ENCODE measurements around the gene PCDHGC5.

The PCDHGC5 gene

DNA sequence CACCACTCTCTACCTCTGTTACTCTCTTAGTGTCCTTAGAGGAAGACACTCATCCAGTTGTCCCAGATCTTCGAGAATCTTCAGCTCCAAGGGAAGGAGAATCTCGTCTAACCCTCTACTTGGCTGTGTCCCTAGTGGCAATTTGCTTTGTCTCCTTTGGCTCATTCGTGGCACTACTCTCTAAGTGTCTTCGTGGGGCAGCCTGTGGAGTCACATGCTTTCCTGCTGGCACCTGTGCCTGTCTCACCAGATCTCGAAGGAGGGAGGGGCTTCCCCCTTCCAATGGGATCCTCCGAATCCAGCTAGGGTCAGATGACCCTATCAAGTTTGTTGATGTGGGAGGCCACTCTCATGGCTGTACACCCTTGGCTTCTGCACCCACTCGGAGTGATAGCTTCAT is 1.8 kb upstream of the PCDHGC5 start:
- no peak overlapping the region for H3K23ac ChIP-seq (ENCODE audit: low read length)
- H2BK5ac ChIP-seq (ENCODE audit: low read depth, low read length, poor library complexity): no peak overlapping the region
- no peak overlapping the region for H4K8ac ChIP-seq (ENCODE audit: low read depth, low read length)
- no peak overlapping the region for H3K4ac ChIP-seq (ENCODE audit: low read depth, low read length)
- H3K14ac ChIP-seq (ENCODE audit: low read length): no peak overlapping the region
- peaks cover 14 to 23% of the 10 kb centered on the region in 2 experiments for H3K4me1 ChIP-seq (ENCODE audit: control insufficient read depth in 1 of 2, insufficient read depth in 2 of 2, low read length in 2 of 2)
- H3K36me3 ChIP-seq (ENCODE audit: control insufficient read depth in 1 of 2, insufficient read depth in 2 of 2, low read length in 2 of 2): peaks cover 49 to 51% of the 10 kb centered on the region in 2 experiments
- no peak overlapping the region for H4K91ac ChIP-seq (ENCODE audit: low read depth, low read length)
- no peak overlapping the region for H3K4me2 ChIP-seq (ENCODE audit: low read length)
- no peak overlapping the region for H2AK5ac ChIP-seq (ENCODE audit: low read length)
- H3K27ac ChIP-seq (ENCODE audit: low read depth, low read length): no peak overlapping the region
- no peaks in the 10 kb centered on the region for H3K79me2 ChIP-seq (ENCODE audit: control insufficient read depth, insufficient read depth, low read length, poor library complexity)
- peaks cover 12% of the 10 kb centered on the region for H3K9me3 ChIP-seq (ENCODE audit: insufficient read depth, low read depth, low read length)
- no peak for DNase-seq
- no peak overlapping the region for H4K12ac ChIP-seq (ENCODE audit: low read depth, low read length)
- no peaks in the 10 kb centered on the region for H3K79me1 ChIP-seq (ENCODE audit: low read length)
- no peak overlapping the region for H2AFZ ChIP-seq (ENCODE audit: insufficient read depth, low read length, poor library complexity)
- H3K18ac ChIP-seq (ENCODE audit: low read length): no peak overlapping the region
- H3K9ac ChIP-seq (ENCODE audit: low read length): no peak overlapping the region
- H2BK120ac ChIP-seq (ENCODE audit: insufficient read depth, low read length, poor library complexity): no peak overlapping the region
- WGBS (ENCODE audit: extremely low coverage, insufficient coverage, insufficient read length): no CpG with 5 or more reads among the region's 7 CpGs
- peaks cover 5% of the 10 kb centered on the region for H3K27me3 ChIP-seq (ENCODE audit: insufficient read depth, low read length)
- no peak overlapping the region for H3K4me3 ChIP-seq (ENCODE audit: low read depth, low read length)
- no peak overlapping the region for H2BK12ac ChIP-seq (ENCODE audit: low read length)

GRCh38 chr5:141489841-141490240 is 960 bp downstream of the PCDHGC5 start:
- peaks cover 13 to 23% of the 10 kb centered on the region in 2 experiments for H3K4me1 ChIP-seq (ENCODE audit: control insufficient read depth in 1 of 2, insufficient read depth in 2 of 2, low read length in 2 of 2)
- H3K4me2 ChIP-seq (ENCODE audit: low read length): no peak overlapping the region
- no peak overlapping the region for H3K18ac ChIP-seq (ENCODE audit: low read length)
- no peak overlapping the region for H2BK5ac ChIP-seq (ENCODE audit: low read depth, low read length, poor library complexity)
- no peak overlapping the region for H3K27ac ChIP-seq (ENCODE audit: low read depth, low read length)
- H3K4me3 ChIP-seq (ENCODE audit: low read depth, low read length): no peak overlapping the region
- H3K27me3 ChIP-seq (ENCODE audit: insufficient read depth, low read length): peaks cover 9% of the 10 kb centered on the region
- peaks cover 58% of the 10 kb centered on the region in 2 experiments for H3K36me3 ChIP-seq (ENCODE audit: control insufficient read depth in 1 of 2, insufficient read depth in 2 of 2, low read length in 2 of 2)
- H4K91ac ChIP-seq (ENCODE audit: low read depth, low read length): no peak overlapping the region
- no peak overlapping the region for H2AFZ ChIP-seq (ENCODE audit: insufficient read depth, low read length, poor library complexity)
- no CpG with 5 or more reads among the region's 10 CpGs for WGBS (ENCODE audit: extremely low coverage, insufficient coverage, insufficient read length)
- H3K9me3 ChIP-seq (ENCODE audit: insufficient read depth, low read depth, low read length): peaks cover 12% of the 10 kb centered on the region
- H2BK12ac ChIP-seq (ENCODE audit: low read length): no peak overlapping the region
- no peak overlapping the region for H3K9ac ChIP-seq (ENCODE audit: low read length)
- H3K23ac ChIP-seq (ENCODE audit: low read length): no peak overlapping the region
- no peaks in the 10 kb centered on the region for H3K79me2 ChIP-seq (ENCODE audit: control insufficient read depth, insufficient read depth, low read length, poor library complexity)
- no peak overlapping the region for H4K12ac ChIP-seq (ENCODE audit: low read depth, low read length)
- H4K8ac ChIP-seq (ENCODE audit: low read depth, low read length): no peak overlapping the region
- no peak overlapping the region for H2AK5ac ChIP-seq (ENCODE audit: low read length)
- peaks cover under 1% of the 10 kb centered on the region for H3K79me1 ChIP-seq (ENCODE audit: low read length)
- H2BK120ac ChIP-seq (ENCODE audit: insufficient read depth, low read length, poor library complexity): no peak overlapping the region
- H3K14ac ChIP-seq (ENCODE audit: low read length): no peak overlapping the region
- no peak for DNase-seq
- no peak overlapping the region for H3K4ac ChIP-seq (ENCODE audit: low read depth, low read length)

DNA sequence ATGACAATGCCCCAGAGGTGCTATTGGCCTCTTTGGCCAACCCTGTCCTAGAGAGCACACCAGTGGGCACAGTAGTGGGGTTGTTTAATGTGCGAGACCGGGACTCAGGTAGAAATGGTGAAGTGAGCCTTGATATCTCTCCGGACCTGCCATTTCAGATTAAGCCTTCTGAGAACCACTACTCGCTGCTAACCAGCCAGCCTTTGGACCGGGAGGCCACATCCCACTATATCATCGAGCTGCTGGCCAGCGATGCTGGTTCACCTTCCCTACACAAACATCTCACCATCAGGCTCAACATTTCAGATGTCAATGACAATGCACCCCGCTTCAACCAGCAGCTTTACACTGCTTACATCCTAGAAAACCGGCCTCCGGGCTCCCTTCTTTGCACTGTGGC is 1.4 kb downstream of the PCDHGC5 start:
- Histone ChIP-seq H2BK120ac (ENCODE audit: insufficient read depth, low read length, poor library complexity) (no peak overlapping the region), H3K4ac (ENCODE audit: low read depth, low read length) (no peak overlapping the region), H3K4me1 (ENCODE audit: control insufficient read depth in 1 of 2, insufficient read depth in 2 of 2, low read length in 2 of 2) (peaks cover 16 to 28% of the 10 kb centered on the region in 2 experiments), H3K4me2 (ENCODE audit: low read length) (no peak overlapping the region), H2BK12ac (ENCODE audit: low read length) (no peak overlapping the region), H3K14ac (ENCODE audit: low read length) (no peak overlapping the region), H3K23ac (ENCODE audit: low read length) (no peak overlapping the region), H3K79me1 (ENCODE audit: low read length) (peaks cover 4% of the 10 kb centered on the region), H3K18ac (ENCODE audit: low read length) (no peak overlapping the region), H3K79me2 (ENCODE audit: control insufficient read depth, insufficient read depth, low read length, poor library complexity) (no peaks in the 10 kb centered on the region), H2AFZ (ENCODE audit: insufficient read depth, low read length, poor library complexity) (no peak overlapping the region), H2BK5ac (ENCODE audit: low read depth, low read length, poor library complexity) (no peak overlapping the region), H3K9ac (ENCODE audit: low read length) (no peak overlapping the region), H4K8ac (ENCODE audit: low read depth, low read length) (no peak overlapping the region), H3K36me3 (ENCODE audit: control insufficient read depth in 1 of 2, insufficient read depth in 2 of 2, low read length in 2 of 2) (peaks cover 60 to 61% of the 10 kb centered on the region in 2 experiments), H3K4me3 (ENCODE audit: low read depth, low read length) (no peak overlapping the region), H4K91ac (ENCODE audit: low read depth, low read length) (no peak overlapping the region), H4K12ac (ENCODE audit: low read depth, low read length) (no peak overlapping the region), H3K9me3 (ENCODE audit: insufficient read depth, low read depth, low read length) (peaks cover 10% of the 10 kb centered on the region), H3K27me3 (ENCODE audit: insufficient read depth, low read length) (peaks cover 9% of the 10 kb centered on the region), H3K27ac (ENCODE audit: low read depth, low read length) (no peak overlapping the region), H2AK5ac (ENCODE audit: low read length) (no peak overlapping the region)
- no CpG with 5 or more reads among the region's 10 CpGs for WGBS (ENCODE audit: extremely low coverage, insufficient coverage, insufficient read length)
- DNase-seq: no peak

DNA sequence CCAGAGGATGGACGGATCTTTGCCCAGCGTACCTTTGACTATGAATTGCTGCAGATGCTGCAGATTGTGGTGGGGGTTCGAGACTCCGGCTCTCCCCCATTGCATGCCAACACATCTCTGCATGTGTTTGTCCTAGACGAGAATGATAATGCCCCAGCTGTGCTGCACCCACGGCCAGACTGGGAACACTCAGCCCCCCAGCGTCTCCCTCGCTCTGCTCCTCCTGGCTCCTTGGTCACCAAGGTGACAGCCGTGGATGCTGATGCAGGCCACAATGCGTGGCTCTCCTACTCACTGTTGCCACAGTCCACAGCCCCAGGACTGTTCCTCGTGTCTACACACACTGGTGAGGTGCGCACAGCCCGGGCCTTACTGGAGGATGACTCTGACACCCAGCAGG is 1.9 kb downstream of the PCDHGC5 start:
- no peak overlapping the region for H3K4ac ChIP-seq (ENCODE audit: low read depth, low read length)

More for the DNA sequence above, 1.9 kb downstream of the PCDHGC5 start:
- Histone ChIP-seq H3K27ac (ENCODE audit: low read depth, low read length) (no peak overlapping the region), H3K9me3 (ENCODE audit: insufficient read depth, low read depth, low read length) (peaks cover 9% of the 10 kb centered on the region), H3K79me2 (ENCODE audit: control insufficient read depth, insufficient read depth, low read length, poor library complexity) (no peaks in the 10 kb centered on the region), H4K12ac (ENCODE audit: low read depth, low read length) (no peak overlapping the region), H3K9ac (ENCODE audit: low read length) (no peak overlapping the region), H3K4me1 (ENCODE audit: control insufficient read depth in 1 of 2, insufficient read depth in 2 of 2, low read length in 2 of 2) (peaks cover 14 to 31% of the 10 kb centered on the region in 2 experiments), H2BK12ac (ENCODE audit: low read length) (no peak overlapping the region), H2BK5ac (ENCODE audit: low read depth, low read length, poor library complexity) (no peak overlapping the region), H2AK5ac (ENCODE audit: low read length) (no peak overlapping the region), H2AFZ (ENCODE audit: insufficient read depth, low read length, poor library complexity) (no peak overlapping the region), H3K36me3 (ENCODE audit: control insufficient read depth in 1 of 2, insufficient read depth in 2 of 2, low read length in 2 of 2) (peaks cover 55 to 56% of the 10 kb centered on the region in 2 experiments), H3K4me2 (ENCODE audit: low read length) (no peak overlapping the region), H3K14ac (ENCODE audit: low read length) (no peak overlapping the region), H3K18ac (ENCODE audit: low read length) (no peak overlapping the region), H3K27me3 (ENCODE audit: insufficient read depth, low read length) (peaks cover 9% of the 10 kb centered on the region), H3K4me3 (ENCODE audit: low read depth, low read length) (no peak overlapping the region), H3K23ac (ENCODE audit: low read length) (no peak overlapping the region), H3K79me1 (ENCODE audit: low read length) (peaks cover 4% of the 10 kb centered on the region), H2BK120ac (ENCODE audit: insufficient read depth, low read length, poor library complexity) (no peak overlapping the region), H4K91ac (ENCODE audit: low read depth, low read length) (no peak overlapping the region), H4K8ac (ENCODE audit: low read depth, low read length) (no peak overlapping the region)
- no peak for DNase-seq
- WGBS (ENCODE audit: extremely low coverage, insufficient coverage, insufficient read length): no CpG with 5 or more reads among the region's 13 CpGs
